GM19193 (cell line): Measurements from ENCODE around the gene SCIMP.

Experiments used
- POLR2A ChIP-seq: IDR thresholded peaks from 4 replicates; pipeline ENCODE4 v1.6.1; 2011; ENCODE audit not compliant: insufficient read depth, insufficient read length; ENCODE audit errors: extremely low read depth

SCIMP gene

DNA sequence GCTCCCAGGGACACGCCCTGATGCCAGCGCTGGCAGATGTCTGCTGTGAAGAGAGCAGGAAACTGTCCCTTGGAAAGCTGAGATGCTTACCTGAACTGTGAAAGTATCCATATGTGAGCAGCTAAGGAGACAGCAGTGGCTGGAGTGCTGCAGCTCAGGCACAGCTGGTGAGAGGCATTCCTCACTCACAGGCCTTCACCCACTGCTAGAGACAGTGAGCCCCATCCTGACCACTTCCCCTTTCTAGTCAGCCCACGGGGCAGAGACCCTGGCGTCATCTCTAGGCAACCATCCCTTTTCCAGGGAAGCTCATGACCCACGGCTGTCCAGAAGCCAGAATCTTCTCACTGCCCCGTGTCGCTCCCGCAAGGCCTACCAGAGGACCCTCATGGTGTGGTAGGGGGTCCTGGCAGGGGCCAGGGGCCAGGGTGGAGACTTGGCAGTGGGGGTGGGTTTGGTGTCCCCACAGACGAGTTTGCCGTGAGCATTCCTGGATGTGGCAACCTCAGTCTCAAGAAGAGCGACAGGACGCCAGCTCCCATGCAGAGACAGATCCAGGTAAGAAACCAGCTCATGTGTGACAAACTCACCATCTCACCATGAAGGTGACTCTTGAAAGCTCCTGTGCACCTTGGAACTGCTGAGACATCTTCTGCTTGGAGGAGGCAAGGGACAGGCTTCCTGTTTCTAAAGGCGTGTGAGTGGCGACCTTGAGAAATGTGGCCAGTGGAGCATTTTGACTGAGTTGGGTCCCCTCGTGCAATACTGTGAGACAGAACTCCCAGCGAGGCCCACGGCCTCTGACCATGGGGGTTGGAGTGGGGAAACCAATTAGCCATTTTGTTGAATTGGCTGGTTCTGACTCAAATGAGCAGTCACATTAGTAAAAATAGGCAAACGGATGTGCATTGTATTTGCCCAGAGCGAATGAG lies at the start of gene SCIMP:
SCIMP (minus strand) TSS at position 216 of the 932 bp plus-strand sequence; CDS start at position 111, 105 bp downstream.
- TF ChIP-seq POLR2A: peak; percentile 79

DNA sequence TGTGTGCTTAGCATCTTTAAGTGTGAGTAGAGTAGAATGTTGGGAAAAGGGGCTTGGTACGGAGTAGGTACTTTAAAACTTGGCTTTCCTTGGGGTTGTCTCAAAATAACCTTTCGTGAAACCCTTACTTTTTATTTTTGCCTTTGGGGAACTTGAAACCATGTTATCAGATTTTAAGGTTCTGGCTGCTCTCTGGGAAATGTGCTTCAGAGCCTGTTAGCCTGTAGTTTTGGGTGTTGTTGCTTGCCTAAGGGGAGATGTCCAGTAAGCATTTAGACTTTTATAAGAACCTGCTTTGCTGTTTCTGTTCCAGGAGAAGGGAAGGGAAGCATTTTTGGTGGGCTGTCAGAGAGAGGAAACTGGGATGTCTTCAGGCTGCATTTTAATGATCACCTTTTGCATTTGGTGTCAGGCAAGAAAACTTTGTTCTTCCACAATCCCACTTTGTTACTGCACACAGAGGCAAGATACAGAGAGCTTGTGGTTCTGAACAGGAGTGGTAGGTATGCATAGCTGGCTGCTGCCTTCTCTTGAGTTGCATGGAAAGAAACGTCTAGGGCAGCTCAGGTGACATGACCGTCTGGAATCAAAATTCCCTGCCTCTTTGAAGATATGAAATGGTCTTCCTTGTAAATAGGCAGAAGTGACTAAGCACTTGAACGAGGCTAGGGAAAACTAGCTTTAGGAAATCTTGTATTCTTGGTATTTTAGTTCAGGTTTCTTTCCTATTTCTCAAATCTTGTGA lies 49.1 kb upstream of the SCIMP start:
- no peak for TF ChIP-seq POLR2A

DNA sequence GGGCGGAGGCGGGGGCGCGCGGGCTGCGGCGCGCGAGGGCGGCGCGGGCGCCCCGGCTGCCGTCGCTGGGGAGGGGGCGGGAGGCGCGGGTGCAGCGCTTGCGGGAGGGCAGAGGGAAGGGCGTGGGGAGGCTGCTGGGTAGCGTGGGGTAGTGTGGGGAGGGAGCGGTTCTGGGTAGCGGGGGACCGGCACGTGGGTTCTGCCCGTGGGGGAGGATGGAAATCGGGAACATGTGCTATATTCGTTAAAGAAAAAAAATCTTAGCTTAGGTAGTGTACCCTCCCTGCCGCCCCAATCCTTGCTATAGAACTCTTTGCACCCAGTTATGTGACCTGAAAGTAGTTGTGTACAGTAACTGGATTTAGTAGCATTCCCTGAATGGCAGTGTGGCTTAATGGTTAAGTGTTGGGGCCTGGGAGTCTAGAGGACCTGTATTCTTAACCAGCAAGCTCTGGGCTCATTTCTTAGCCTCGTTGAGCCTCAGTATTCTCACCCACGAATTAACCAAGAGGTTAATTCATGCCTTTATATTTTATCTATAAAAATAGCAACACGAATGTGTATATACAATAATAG lies 48.1 kb upstream of the SCIMP start:
- TF ChIP-seq POLR2A: no peak

DNA sequence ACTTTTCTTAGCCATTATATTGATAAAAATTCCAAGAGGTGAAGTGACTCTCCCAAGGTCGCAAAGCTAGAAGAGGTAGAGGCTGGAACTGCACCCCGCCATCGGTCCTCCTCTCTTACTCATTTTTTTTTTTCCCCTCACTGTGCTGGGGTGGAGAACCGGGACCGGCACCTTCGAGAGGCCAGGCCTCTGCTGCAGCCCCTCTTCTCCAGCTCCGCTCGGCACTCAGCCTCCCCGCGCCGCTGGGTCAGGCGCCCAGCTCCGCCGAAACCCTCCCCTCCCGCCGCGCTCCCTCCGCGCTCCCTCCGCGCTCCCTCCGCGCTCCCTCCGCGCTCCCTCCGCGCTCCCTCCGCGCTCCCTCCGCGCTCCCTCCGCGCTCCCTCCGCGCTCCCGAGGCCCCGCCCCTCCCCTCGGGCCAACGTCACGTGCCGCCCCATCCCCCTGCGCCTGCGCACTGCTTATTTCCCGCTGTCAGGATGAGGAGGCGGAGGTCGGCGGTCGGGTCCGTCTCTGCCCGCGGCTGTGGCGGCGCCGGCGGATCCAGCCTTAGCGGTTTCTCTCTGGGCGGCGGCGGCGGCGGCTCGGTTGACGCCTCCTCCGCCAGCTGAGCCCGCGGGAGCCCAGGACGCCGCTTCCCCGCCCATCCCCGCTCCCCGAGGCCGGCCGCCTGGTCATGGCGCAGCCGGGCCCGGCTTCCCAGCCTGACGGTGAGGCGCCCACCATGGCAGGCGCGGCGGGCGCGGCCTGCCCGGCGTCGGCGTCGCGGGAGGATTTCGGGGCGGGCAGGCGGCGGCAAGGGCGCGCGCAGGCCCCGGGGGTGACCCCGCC lies 47.4 kb upstream of the SCIMP start, which contains the start of gene RABEP1:
RABEP1 (plus strand) TSS at position 471 of the 828 bp plus-strand sequence; CDS start at position 674, 203 bp downstream.
- peak; percentile 76 for TF ChIP-seq POLR2A

DNA sequence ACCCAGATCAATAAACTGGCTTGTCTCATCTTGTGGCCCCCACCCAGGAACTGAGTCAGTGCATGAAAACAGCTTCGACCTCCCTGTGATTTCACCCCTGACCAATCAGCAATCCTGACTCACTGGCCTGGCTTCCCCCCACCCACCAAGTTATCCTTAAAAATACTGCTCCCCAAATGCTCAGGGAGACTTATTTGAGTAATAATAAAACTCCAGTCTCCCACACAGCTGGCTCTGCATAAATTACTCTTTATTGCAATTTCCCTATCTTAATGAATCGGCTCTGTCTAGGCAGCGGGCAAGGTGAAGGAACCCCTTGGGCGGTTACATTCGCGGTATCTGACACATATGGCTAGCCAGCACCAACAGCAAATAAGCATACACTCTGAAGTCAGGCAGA lies 37.7 kb upstream of the SCIMP start:
- TF ChIP-seq POLR2A: no peak

DNA sequence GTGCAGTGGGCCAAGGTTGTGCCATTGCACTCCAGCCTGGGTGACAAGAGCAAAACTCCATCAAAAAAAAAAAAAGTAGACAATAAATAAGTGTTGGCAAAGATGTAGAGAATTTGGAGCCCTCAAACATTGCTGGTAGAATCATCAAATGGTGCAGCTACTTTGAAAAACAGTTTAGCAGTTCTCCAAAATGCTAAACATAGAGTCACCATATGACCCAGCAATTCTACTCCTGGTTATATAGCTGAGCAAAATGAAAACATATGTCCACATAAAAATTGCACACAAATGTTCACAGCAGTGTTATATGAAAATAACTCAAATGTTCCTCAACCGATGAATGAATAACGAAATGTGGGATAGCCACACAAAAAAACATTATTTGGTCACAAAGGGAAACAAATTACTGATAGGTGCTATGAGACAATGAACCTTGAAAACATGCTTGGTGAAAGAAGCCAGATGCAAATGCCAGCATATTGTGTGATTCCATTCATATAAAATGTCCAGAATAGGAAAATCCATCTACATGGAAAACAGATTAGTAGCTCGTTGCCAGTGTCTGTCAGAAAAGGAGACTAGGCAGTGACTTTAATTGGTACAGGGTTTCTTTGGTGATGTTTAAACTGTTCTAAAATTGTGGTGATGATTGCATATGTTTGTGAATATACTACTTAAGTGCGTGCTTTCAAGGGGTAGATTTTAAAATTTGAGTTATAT lies 34.7 kb upstream of the SCIMP start:
- TF ChIP-seq POLR2A: no peak

DNA sequence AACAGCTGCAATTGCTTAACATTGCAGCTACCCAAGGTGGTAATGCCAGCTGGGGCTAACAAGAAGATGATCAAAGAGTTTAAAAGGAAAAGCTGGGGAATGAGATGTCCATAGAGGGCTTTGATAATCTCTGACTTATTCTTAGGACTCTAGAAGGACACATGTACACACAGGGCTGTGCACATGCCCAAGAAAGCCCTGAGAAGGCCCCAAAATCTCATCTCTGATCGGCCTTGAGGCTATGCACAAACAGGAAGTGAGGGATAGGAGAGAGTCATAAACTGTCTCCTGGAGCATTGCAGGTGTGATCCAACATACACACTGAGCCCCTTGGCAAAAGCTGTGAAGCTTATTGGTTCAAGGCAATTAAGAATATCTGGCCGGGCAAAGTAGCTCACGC lies 30.2 kb upstream of the SCIMP start:
- no peak for TF ChIP-seq POLR2A

DNA sequence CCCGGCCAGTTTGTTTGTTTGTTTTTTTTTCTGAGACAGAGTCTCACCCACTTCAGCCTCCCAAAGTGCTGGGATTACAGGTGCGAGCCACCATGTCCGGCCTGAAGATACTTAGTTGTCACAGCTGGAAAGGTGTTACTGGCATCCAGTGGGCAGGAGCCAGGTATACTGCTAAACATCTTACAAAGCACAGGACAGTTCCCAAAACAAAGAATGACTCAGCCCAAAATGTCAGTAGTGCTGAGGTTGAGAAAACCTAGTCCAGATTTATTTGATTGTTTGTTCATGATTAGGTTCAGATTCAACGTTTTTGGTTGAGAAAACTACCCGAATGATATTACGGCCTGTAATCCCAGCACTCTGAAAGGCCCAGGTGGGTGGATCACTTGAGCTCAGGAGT lies 28.8 kb upstream of the SCIMP start:
- TF ChIP-seq POLR2A: no peak

DNA sequence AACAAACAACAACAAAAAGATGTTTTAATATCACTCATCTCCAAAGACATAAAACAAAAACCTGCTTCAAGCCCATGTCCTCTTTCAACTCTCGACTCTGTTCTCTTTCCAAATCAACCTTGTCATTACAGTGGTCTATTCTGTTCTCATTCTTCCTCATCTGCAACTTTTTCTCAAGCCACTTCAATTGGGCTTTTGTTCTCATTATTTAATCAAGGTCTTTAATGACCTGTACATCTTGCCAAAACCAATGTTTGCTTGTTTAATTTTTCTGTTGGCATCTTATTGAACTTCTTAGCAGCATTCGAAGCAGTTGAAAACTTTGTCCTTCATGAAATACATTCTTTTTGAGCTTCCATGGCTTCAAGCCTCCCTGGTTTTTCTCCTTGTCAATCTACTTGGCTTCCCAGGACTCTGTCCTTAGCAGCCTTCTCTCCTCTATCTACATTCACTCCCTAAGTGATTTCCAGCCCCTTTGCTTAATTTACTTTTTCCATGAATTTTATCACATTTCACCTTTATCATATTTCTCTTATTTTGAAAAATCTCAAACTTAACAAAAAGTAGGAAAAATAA lies 27.8 kb upstream of the SCIMP start:
- TF ChIP-seq POLR2A: no peak

DNA sequence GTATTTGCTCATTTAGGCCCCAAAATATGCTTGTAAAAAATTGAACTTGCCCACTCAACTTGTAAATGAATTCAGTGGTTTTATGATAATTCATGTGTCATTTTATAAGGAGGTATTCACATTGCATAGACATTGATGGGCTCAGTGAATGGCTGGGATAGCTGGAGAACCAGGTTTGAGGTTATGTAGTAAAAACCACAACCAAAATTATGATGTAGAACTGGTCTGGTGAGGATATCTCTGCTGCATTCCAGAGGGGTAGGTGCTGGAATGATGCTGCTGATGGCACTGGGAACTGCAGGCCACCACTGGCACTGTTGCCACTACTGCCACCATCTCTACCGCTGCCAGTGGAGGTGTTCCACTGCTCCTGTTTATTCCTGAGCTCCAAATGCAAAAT lies 25.9 kb upstream of the SCIMP start:
- TF ChIP-seq POLR2A: no peak

DNA sequence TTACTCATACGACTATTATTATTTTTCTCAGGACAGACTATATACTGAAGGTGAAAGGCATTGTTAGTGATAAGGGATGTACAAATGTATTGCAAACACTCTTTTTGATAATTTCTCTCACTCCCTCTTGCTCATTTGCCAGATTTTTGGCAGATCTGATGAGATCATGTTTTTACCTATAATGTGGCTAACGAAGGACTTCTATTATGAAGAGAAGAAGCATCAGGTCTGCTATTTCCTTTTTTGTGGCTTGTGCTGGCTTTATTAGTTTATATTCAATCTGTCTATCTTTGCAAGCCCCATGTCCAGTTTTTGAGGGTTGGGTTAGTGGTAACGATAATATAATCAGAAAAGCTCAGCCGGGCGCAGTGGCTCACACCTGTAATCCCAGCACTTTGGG lies 22.5 kb upstream of the SCIMP start:
- TF ChIP-seq POLR2A: no peak

DNA sequence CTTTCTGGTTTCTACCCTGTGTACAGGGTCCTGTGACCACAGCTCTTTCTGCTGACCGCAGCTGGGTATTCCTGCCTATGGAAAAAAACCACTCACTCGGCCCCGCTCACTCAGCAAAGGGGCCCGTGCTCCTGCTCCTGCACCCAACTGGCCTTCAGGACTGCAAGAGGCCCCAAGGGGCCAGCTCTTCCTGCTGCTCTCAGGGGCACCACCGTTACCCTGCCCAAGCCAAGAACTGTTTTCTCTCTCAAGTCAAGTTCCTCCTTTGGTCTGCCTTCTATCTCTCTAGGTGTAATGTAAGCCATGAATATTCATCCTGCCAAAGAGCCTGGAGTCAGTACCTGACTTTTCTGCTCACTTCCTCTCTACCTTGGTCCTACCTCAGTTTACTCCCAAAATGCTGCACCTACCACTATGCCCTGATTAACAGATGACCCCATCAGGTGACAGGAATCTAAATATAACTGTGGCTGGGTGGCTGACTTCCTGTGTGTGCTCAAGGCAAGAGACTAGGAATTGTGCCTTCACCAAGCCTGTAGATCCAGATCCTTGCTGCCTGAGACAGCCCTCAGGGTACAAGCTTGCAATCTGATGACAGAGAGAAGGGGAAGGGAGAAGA lies 20.4 kb upstream of the SCIMP start:
- TF ChIP-seq POLR2A: no peak

DNA sequence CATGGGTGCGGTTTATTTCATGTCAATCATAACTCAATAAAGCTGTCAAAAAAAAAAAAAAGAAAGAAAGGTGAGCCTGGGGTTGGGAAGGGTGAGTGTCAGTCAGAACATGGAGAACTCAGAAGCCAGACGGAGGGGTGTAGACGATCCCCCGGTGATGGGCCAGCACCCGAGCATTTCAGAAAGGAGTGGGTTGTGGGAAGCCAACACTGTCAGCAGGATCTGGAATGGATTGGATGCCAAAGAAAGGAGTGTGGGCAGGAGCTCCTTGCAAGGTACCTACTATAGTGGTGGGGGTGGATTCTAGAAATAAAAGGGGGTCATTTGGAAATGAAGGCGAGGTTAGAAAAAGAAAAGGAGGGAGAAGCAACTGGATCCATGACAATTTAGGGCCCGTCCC lies 19.8 kb upstream of the SCIMP start:
- TF ChIP-seq POLR2A: no peak
